NOMO-1 treated with dmso at 0.1 percent for 144 hours (cell line): ENCODE data around the gene KLF3.

ENCODE experiments used
- DNase-seq: peaks from one replicate; lab custom pipeline; 2025; ENCODE audit not compliant: unreplicated experiment; lab: John Stamatoyannopoulos, UW

The KLF3 gene

GRCh38 chr4:38694330-38694729, 30.3 kb downstream of the KLF3 start:
- DNase-seq, result no peak

- no peak for DNase-seq
These were observed 31.8 kb downstream of the KLF3 start for GRCh38 chr4:38695809-38696208.

- DNase-seq, result no peak
These were observed 32.7 kb downstream of the KLF3 start for GRCh38 chr4:38696697-38697096.

- DNase-seq, result no peak
These were observed 34.2 kb downstream of the KLF3 start for GRCh38 chr4:38698176-38698575.

- no peak for DNase-seq
These were observed 35.1 kb downstream of the KLF3 start for GRCh38 chr4:38699112-38699511.

- DNase-seq, result no peak
These were observed 39.6 kb downstream of the KLF3 start for GRCh38 chr4:38703635-38704034.

GRCh38 chr4:38704622-38705154, 40.7 kb downstream of the KLF3 start:
- DNase-seq, result no peak

- DNase-seq, result no peak
These were observed 42.3 kb downstream of the KLF3 start for GRCh38 chr4:38706301-38706700.

- DNase-seq, result no peak
These were observed 46.1 kb downstream of the KLF3 start for GRCh38 chr4:38710053-38710452.

- no peak for DNase-seq
These were observed 47.1 kb downstream of the KLF3 start for GRCh38 chr4:38711066-38711465.

GRCh38 chr4:38715050-38715449, 51.1 kb downstream of the KLF3 start:
- no peak for DNase-seq

GRCh38 chr4:38716256-38716655, 52.3 kb downstream of the KLF3 start:
- no peak for DNase-seq

GRCh38 chr4:38717604-38718003, 53.6 kb downstream of the KLF3 start:
- DNase-seq, result no peak

GRCh38 chr4:38723114-38723513, 59.1 kb downstream of the KLF3 start:
- DNase-seq, result no peak

- DNase-seq, result no peak
These were observed 59.9 kb downstream of the KLF3 start for GRCh38 chr4:38723726-38724474.

GRCh38 chr4:38724475-38724808, 60.4 kb downstream of the KLF3 start:
- no peak for DNase-seq

GRCh38 chr4:38728631-38729141, 64.7 kb downstream of the KLF3 start:
- DNase-seq, result no peak

- DNase-seq, result no peak
These were observed 66.5 kb downstream of the KLF3 start for GRCh38 chr4:38730493-38730829.

- DNase-seq, result peak; percentile 72
These were observed 67.0 kb downstream of the KLF3 start for GRCh38 chr4:38730830-38731646.

GRCh38 chr4:38733663-38734062, 69.7 kb downstream of the KLF3 start:
- DNase-seq, result no peak

GRCh38 chr4:38734446-38734845, 70.4 kb downstream of the KLF3 start:
- no peak for DNase-seq

- DNase-seq, result no peak
These were observed 70.9 kb downstream of the KLF3 start for GRCh38 chr4:38734911-38735310.
